Endothelial cell of umbilical vein (primary cell): Measurements from ENCODE around the gene ACCSL. TPM values are rescaled to one million over a fixed set of nuclear protein-coding genes. Genes with fewer than 3 reads are reported as not detected.

Experiments
- BruUV-seq: library from RNA; stranded (reverse); fragments of 400-500 nt; replicated peaks from 2 replicates; lab custom pipeline; 2021; lab: Mats Ljungman, UMichigan
- CTCF ChIA-PET: fragments of 300-600, 350-600 bp; sonication (Branson Sonifier 250); formaldehyde crosslinking; loops from one replicate; lab custom pipeline; 2021; ENCODE audit warnings: antibody characterized with exemption, inconsistent platforms; lab: Charles Lee
- POLR2A ChIA-PET: fragments of 300-600, 350-600 bp; sonication (Branson Sonifier 250); formaldehyde crosslinking; loops from one replicate; lab custom pipeline; 2021; ENCODE audit warnings: antibody characterized with exemption, inconsistent platforms; lab: Charles Lee
- DNase-seq: peaks from one replicate; pipeline ENCODE4 v3.0.0-alpha.2; 2011; ENCODE audit warnings: low read depth, low spot score
- FAIRE-seq: peaks from 2 replicates; lab custom pipeline; 2011; peaks lifted over from hg19 to GRCh38; lab: Jason Lieb, UNC
- H2AFZ ChIP-seq: 2 replicates; pipeline ENCODE4 v1.6.0; 2012; ENCODE audit warnings: low read depth, low read length, control low read depth, inconsistent platforms
- H3K27ac ChIP-seq: 2 replicates; pipeline ENCODE4 v1.5.1; 2011; ENCODE audit warnings: low read depth, mild to moderate bottlenecking, control low read depth, low read length, moderate library complexity; ENCODE audit not compliant: insufficient read depth
- H3K27me3 ChIP-seq, 2 experiments: 2 replicates each; pipeline versions ENCODE4 v1.6.0 to v1.6.1; 2011; ENCODE audit warnings: low read length in 2 of 2, mixed read lengths in 1 of 2; ENCODE audit not compliant: control insufficient read depth in 2 of 2, insufficient read depth in 2 of 2
- H3K36me3 ChIP-seq, 2 experiments: 2 replicates in 1 of 2; 3 replicates in 1 of 2; pipeline ENCODE4 v1.5.1; 2011; ENCODE audit warnings: low read length in 2 of 2, mild to moderate bottlenecking in 1 of 2, moderate library complexity in 1 of 2; ENCODE audit not compliant: control insufficient read depth in 2 of 2, insufficient read depth in 2 of 2; ENCODE audit errors: extremely low read depth in 1 of 2
- H3K4me1 ChIP-seq: 3 replicates; pipeline ENCODE4 v1.5.1; 2011; ENCODE audit warnings: mild to moderate bottlenecking, low read length; ENCODE audit not compliant: control insufficient read depth, insufficient read depth; ENCODE audit errors: extremely low read depth
- H3K4me2 ChIP-seq: 2 replicates; pipeline ENCODE4 v1.6.1; 2011; ENCODE audit warnings: low read length, control low read depth, mixed read lengths; ENCODE audit not compliant: insufficient read depth
- H3K4me3 ChIP-seq, 3 experiments: fragments of 200-600 bp in 1 of 3; sonication (generic), shearing (Covaris generic) in 1 of 3; replicated peaks in 1 of 3; 2 replicates each; pipeline ENCODE4 v1.5.1; 2011 to 2016; ENCODE audit warnings: control low read depth in 3 of 3, low read length in 3 of 3, mild to moderate bottlenecking in 2 of 3, inconsistent platforms in 1 of 3, low read depth in 1 of 3, moderate library complexity in 1 of 3; ENCODE audit not compliant: insufficient read depth in 1 of 3
- H3K79me2 ChIP-seq: 2 replicates; pipeline ENCODE4 v1.6.0; 2012; ENCODE audit warnings: low read length, inconsistent platforms; ENCODE audit not compliant: control insufficient read depth, insufficient read depth
- H3K9ac ChIP-seq: replicated peaks from 2 replicates; pipeline ENCODE3; 2011; ENCODE audit warnings: low read length, control low read depth; ENCODE audit not compliant: insufficient read depth; ENCODE audit errors: extremely low read depth
- H3K9me1 ChIP-seq: replicated peaks from 3 replicates; pipeline ENCODE4 v1.6.0; 2011; ENCODE audit warnings: mild to moderate bottlenecking, low read length; ENCODE audit not compliant: control insufficient read depth, insufficient read depth; ENCODE audit errors: extremely low read depth
- H3K9me3 ChIP-seq: replicated peaks from 2 replicates; pipeline ENCODE4 v1.5.1; 2012; ENCODE audit warnings: low read length, inconsistent platforms; ENCODE audit not compliant: control insufficient read depth, insufficient read depth
- H4K20me1 ChIP-seq: replicated peaks from 2 replicates; pipeline ENCODE3; 2011; ENCODE audit warnings: mild to moderate bottlenecking, low read length; ENCODE audit not compliant: control insufficient read depth, insufficient read depth; ENCODE audit errors: extremely low read depth
- CTCF ChIP-seq, 2 donors: IDR thresholded peaks; 1 replicate in 1 of 2; 2 replicates in 1 of 2; pipeline ENCODE4 v1.5.1; 2011; ENCODE audit warnings: low read length in 2 of 2, mild to moderate bottlenecking in 2 of 2, moderate library complexity in 2 of 2, control low read depth in 1 of 2, inconsistent platforms in 1 of 2, low read depth in 1 of 2; ENCODE audit not compliant: insufficient read depth in 1 of 2; ENCODE audit errors: extremely low read depth in 1 of 2
- EZH2 ChIP-seq: IDR thresholded peaks from 2 replicates; pipeline ENCODE4 v1.6.1; 2012; ENCODE audit warnings: borderline replicate concordance, low read depth, mild to moderate bottlenecking, moderate library complexity, low read length, inconsistent platforms; ENCODE audit not compliant: severe bottlenecking
- FOS ChIP-seq: IDR thresholded peaks from 2 replicates; pipeline ENCODE4 v1.6.1; 2011; ENCODE audit warnings: mild to moderate bottlenecking, low read length, moderate library complexity, borderline replicate concordance; ENCODE audit not compliant: insufficient read depth
- GATA2 ChIP-seq: IDR thresholded peaks from 2 replicates; pipeline ENCODE4 v1.7.0; 2011; ENCODE audit warnings: low read depth, mild to moderate bottlenecking, moderate library complexity, mixed read lengths, low read length; ENCODE audit not compliant: insufficient read length, insufficient read depth
- JUN ChIP-seq: IDR thresholded peaks from 2 replicates; pipeline ENCODE4 v1.6.1; 2011; ENCODE audit warnings: borderline replicate concordance, low read depth; ENCODE audit not compliant: insufficient read length, insufficient read depth
- MAX ChIP-seq: IDR thresholded peaks from 2 replicates; pipeline ENCODE4 v1.6.1; 2011; ENCODE audit not compliant: insufficient read depth, insufficient read length
- MYC ChIP-seq: IDR thresholded peaks from one replicate; pipeline ENCODE4 v1.6.1; 2011; ENCODE audit warnings: mild to moderate bottlenecking, low read depth, low read length
- POLR2A ChIP-seq: IDR thresholded peaks from 2 replicates; pipeline ENCODE4 v1.6.1; 2012; ENCODE audit warnings: low read depth, mild to moderate bottlenecking, control low read depth, low read length
- POLR2AphosphoS5 ChIP-seq: IDR thresholded peaks from 2 replicates; pipeline ENCODE4 v1.6.1; 2012; ENCODE audit warnings: low read depth, mild to moderate bottlenecking, control low read depth, low read length, moderate library complexity; ENCODE audit not compliant: insufficient read depth
- dilution Hi-C: fragments of 300-500 bp; cut with MboI; formaldehyde crosslinking; loops from one replicate; pipeline ENCODE4 v1.15.0; 2019; ENCODE audit warnings: low sequenced_read_pairs; ENCODE audit not compliant: extremely low pct_ligation_motif_present
- intact Hi-C: fragments of 100-400 bp; cut with micrococcal nuclease; formaldehyde crosslinking; loops from one replicate; pipeline ENCODE4 v1.10.0; 2022
- polyA plus RNA-seq, 4 experiments: library from polyadenylated mRNA; depleted of rRNA in 3 of 4; stranded (reverse) in 3 of 4; unstranded in 1 of 4; fragments of >200 nt; gene quantifications; 2 replicates each; pipeline versions ENCODE4 v1.2.1 to v1.2.3, GENCODE V29; 2011 to 2012; ENCODE audit warnings: missing spikeins in 1 of 4
- total RNA-seq: library from RNA; stranded (reverse); gene quantifications from 2 replicates; pipeline ENCODE4 v1.2.3, GENCODE V29; 2021

ACCSL gene
- total and polyA plus RNA-seq, 2 donors (not counting 3 experiments of a cell fraction or from before 2014, with no cell fraction given): not detected

GRCh38 chr11:44006917-44007361 lies 40.8 kb upstream of the ACCSL start:
- no peak for FAIRE-seq
- intact Hi-C loops: no loop called here
- CTCF ChIA-PET: interaction anchor here (1.1 kb wide), 1 partner anchor 9 kb away, joined by 7 read pairs; no protein-coding TSS in a partner anchor

More at GRCh38 chr11:44006917-44007361, 40.8 kb upstream of the ACCSL start:
- no peak for DNase-seq
- Histone ChIP-seq H3K4me1 (no peaks in the 10 kb centered on the region), H3K27ac (no peak overlapping the region), H3K36me3 (no peaks in the 10 kb centered on the region), H3K79me2 (no peaks in the 10 kb centered on the region), H4K20me1 (no peaks in the 10 kb centered on the region), H2AFZ (no peak overlapping the region), H3K4me3 (no peak overlapping the region), H3K9ac (no peak overlapping the region), H3K4me2 (no peak overlapping the region), H3K9me3 (no peaks in the 10 kb centered on the region), H3K9me1 (no peaks in the 10 kb centered on the region), H3K27me3 (peaks cover 3 to 6% of the 10 kb centered on the region in 2 experiments)
- TF ChIP-seq POLR2A (no peak), EZH2 (no peak), JUN (no peak), MAX (no peak), MYC (no peak), GATA2 (no peak), CTCF (IDR thresholded peaks at IDR 0.05; ENCODE audit: extremely low read depth in 1 of 2, insufficient read depth in 1 of 2, low read depth in 1 of 2, low read length in 2 of 2) (no peak), FOS (no peak), POLR2AphosphoS5 (no peak)
- dilution Hi-C loops: no loop called here
- BruUV-seq: no TSS peak
- POLR2A ChIA-PET: no interaction called here
